GM12878 (cell line): ENCODE data around the gene PDE4DIP.
"Not testable (repeated sequence)": the region's sequence is repeated elsewhere in the genome, so short reads cannot be mapped to it uniquely, and the experiment has no call there.

Source experiments
- BHLHE40 ChIP-seq, 2 experiments: fragments of 450-650 bp in 1 of 2; IDR thresholded peaks; 2 replicates each; pipeline ENCODE4 v1.6.1; 2011 to 2017; ENCODE audit warnings: low read depth in 2 of 2, borderline replicate concordance in 1 of 2, improper control_type of control experiment in 1 of 2, low read length in 1 of 2, mild to moderate bottlenecking in 1 of 2
- CTCF ChIP-seq, 3 experiments: IDR thresholded peaks in 2 of 3; conservative IDR thresholded peaks in 1 of 3; 2 replicates each; pipeline ENCODE4 v1.5.1; 2011; ENCODE audit warnings: low read depth in 3 of 3, low read length in 3 of 3, mild to moderate bottlenecking in 3 of 3, control low read depth in 2 of 3, moderate library complexity in 2 of 3, inconsistent platforms in 1 of 3, mixed read lengths in 1 of 3; ENCODE audit not compliant: control insufficient read depth in 2 of 3, insufficient read depth in 1 of 3; ENCODE audit errors: extremely low read depth in 1 of 3
- SIN3A ChIP-seq: IDR thresholded peaks from 2 replicates; pipeline ENCODE4 v1.6.1; 2012; ENCODE audit warnings: low read depth, low read length, improper control_type of control experiment
- ZBTB33 ChIP-seq: fragments of 450-650 bp; IDR thresholded peaks from 2 replicates; pipeline ENCODE4 v1.6.1; 2017; ENCODE audit warnings: mild to moderate bottlenecking
- TF ChIP-seq, protein P1 (sequence below): IDR thresholded peaks from 2 replicates; pipeline ENCODE4 v1.6.1; 2012; ENCODE audit warnings: low read depth, low read length, improper control_type of control experiment
- TF ChIP-seq, protein P2 (sequence below): IDR thresholded peaks from 2 replicates; pipeline ENCODE4 v1.6.1; 2012; ENCODE audit warnings: low read depth, low read length, improper control_type of control experiment
- TF ChIP-seq, protein P3 (sequence below): IDR thresholded peaks from 2 replicates; pipeline ENCODE4 v1.6.1; 2011; ENCODE audit warnings: mild to moderate bottlenecking, low read depth, low read length, moderate library complexity; ENCODE audit not compliant: insufficient replicate concordance

DNA sequence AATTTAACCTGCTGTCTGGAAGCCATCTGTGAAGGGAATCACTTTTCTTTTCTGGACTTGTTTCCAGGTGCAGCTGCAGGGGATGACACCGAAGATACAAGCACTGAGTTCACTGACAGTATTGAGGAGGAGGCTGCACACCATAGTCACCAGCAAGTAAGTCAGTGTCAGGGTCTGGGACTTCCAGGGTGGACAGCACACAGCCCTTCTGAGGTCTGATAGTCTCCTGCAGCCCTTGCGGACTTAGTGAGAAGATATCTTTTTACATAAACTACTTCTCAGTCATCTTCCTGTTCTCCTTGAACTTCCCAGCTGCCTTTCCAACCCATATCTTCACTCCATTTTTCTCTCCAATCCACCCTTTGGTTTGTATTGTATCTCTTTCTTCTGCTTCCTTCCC lies 147.6 kb downstream of the PDE4DIP start:
- not testable (repeated sequence) for TF ChIP-seq CTCF (IDR thresholded peaks at IDR 0.05 in 2 of 3, conservative IDR thresholded peaks at IDR 0.05 in 1 of 3; ENCODE audit: control insufficient read depth in 2 of 3, extremely low read depth in 1 of 3, insufficient read depth in 1 of 3, low read depth in 3 of 3, low read length in 3 of 3); ZBTB33; SIN3A; BHLHE40 (IDR thresholded peaks at IDR 0.05; ENCODE audit: borderline replicate concordance in 1 of 2, low read depth in 2 of 2, low read length in 1 of 2)
- TF ChIP-seq, protein P1, sequence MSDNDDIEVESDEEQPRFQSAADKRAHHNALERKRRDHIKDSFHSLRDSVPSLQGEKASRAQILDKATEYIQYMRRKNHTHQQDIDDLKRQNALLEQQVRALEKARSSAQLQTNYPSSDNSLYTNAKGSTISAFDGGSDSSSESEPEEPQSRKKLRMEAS: not testable (repeated sequence)
- TF ChIP-seq, protein P2, sequence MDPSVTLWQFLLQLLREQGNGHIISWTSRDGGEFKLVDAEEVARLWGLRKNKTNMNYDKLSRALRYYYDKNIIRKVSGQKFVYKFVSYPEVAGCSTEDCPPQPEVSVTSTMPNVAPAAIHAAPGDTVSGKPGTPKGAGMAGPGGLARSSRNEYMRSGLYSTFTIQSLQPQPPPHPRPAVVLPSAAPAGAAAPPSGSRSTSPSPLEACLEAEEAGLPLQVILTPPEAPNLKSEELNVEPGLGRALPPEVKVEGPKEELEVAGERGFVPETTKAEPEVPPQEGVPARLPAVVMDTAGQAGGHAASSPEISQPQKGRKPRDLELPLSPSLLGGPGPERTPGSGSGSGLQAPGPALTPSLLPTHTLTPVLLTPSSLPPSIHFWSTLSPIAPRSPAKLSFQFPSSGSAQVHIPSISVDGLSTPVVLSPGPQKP: not testable (repeated sequence)
- TF ChIP-seq, protein P3, sequence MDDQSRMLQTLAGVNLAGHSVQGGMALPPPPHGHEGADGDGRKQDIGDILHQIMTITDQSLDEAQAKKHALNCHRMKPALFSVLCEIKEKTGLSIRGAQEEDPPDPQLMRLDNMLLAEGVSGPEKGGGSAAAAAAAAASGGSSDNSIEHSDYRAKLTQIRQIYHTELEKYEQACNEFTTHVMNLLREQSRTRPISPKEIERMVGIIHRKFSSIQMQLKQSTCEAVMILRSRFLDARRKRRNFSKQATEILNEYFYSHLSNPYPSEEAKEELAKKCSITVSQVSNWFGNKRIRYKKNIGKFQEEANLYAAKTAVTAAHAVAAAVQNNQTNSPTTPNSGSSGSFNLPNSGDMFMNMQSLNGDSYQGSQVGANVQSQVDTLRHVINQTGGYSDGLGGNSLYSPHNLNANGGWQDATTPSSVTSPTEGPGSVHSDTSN: not testable (repeated sequence)
